ENCODE data around the gene COL15A1.

- TF ChIP-seq, protein P1, sequence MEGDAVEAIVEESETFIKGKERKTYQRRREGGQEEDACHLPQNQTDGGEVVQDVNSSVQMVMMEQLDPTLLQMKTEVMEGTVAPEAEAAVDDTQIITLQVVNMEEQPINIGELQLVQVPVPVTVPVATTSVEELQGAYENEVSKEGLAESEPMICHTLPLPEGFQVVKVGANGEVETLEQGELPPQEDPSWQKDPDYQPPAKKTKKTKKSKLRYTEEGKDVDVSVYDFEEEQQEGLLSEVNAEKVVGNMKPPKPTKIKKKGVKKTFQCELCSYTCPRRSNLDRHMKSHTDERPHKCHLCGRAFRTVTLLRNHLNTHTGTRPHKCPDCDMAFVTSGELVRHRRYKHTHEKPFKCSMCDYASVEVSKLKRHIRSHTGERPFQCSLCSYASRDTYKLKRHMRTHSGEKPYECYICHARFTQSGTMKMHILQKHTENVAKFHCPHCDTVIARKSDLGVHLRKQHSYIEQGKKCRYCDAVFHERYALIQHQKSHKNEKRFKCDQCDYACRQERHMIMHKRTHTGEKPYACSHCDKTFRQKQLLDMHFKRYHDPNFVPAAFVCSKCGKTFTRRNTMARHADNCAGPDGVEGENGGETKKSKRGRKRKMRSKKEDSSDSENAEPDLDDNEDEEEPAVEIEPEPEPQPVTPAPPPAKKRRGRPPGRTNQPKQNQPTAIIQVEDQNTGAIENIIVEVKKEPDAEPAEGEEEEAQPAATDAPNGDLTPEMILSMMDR (IDR thresholded peaks at IDR 0.05; ENCODE audit: low read length), result no peak
- TF ChIP-seq EZH2phosphoT487 (IDR thresholded peaks at IDR 0.05; ENCODE audit: low read length), result no peak
These were observed 40.8 kb upstream of the COL15A1 start for GRCh38 chr9:98902925-98903324.
